Measurements from ENCODE around the gene NUP93. TPM values are rescaled to one million over a fixed set of nuclear protein-coding genes. Genes with fewer than 3 reads are reported as not detected.

NUP93 gene
- total and polyA plus RNA-seq, 9 of the 15 experiments (the other 6 are each of a cell fraction or from before 2014, with no cell fraction given): 92.0 to 162 (median 121) TPM

GRCh38 chr16:56729735-56730662 is at the start of gene NUP93 (continued):
- TF ChIP-seq ATF6 (CRISPR knock-in tag; IDR thresholded peaks at IDR 0.05): no peak
- no peak for TF ChIP-seq RNF219 (CRISPR knock-in tag; IDR thresholded peaks at IDR 0.05)
- TF ChIP-seq POLR2B (IDR thresholded peaks at IDR 0.05; ENCODE audit: low read depth, partially characterized antibody): peak; percentile 83
- no peak for TF ChIP-seq ZNF277 (CRISPR knock-in tag; IDR thresholded peaks at IDR 0.05; ENCODE audit: borderline replicate concordance)
- TF ChIP-seq HDAC2 (IDR thresholded peaks at IDR 0.05): peak; percentile 60; the same call in 1 of the 2 replicates
- TF ChIP-seq GATAD2A (IDR thresholded peaks at IDR 0.05): no peak
- no peak for TF ChIP-seq TRIM24 (IDR thresholded peaks at IDR 0.05)
- peak; percentile 87 for TF ChIP-seq RBFOX2 (IDR thresholded peaks at IDR 0.05; ENCODE audit: low read depth, low read length)
- TF ChIP-seq ZNF785 (CRISPR knock-in tag; IDR thresholded peaks at IDR 0.05): no peak
- no peak for TF ChIP-seq BDP1 (IDR thresholded peaks at IDR 0.05; ENCODE audit: insufficient read depth, insufficient read length)
- TF ChIP-seq ZNF764 (CRISPR knock-in tag; IDR thresholded peaks at IDR 0.05; ENCODE audit: low read depth): no peak
- no peak for TF ChIP-seq SMAD2 (IDR thresholded peaks at IDR 0.05; ENCODE audit: low read depth, low read length)
- TF ChIP-seq HDAC8 (tag; IDR thresholded peaks at IDR 0.05): 0 out of 2 replicates have a peak, but pooled peaks have one; percentile 56
- peak; percentile 72; the same call in 1 of the 2 replicates for TF ChIP-seq ZNF76 (CRISPR knock-in tag; IDR thresholded peaks at IDR 0.05; ENCODE audit: borderline replicate concordance)
- TF ChIP-seq BRF1 (IDR thresholded peaks at IDR 0.05; ENCODE audit: borderline replicate concordance, extremely low read depth, insufficient read length): no peak
- TF ChIP-seq POLR2A (conservative IDR thresholded peaks at IDR 0.05): peak; percentile 94
- TF ChIP-seq KDM2B (CRISPR knock-in tag; IDR thresholded peaks at IDR 0.05): no peak
- no peak for TF ChIP-seq ZNF561 (CRISPR knock-in tag; conservative IDR thresholded peaks at IDR 0.05)
- TF ChIP-seq ETV1 (tag; conservative IDR thresholded peaks at IDR 0.05; ENCODE audit: low read depth): no peak
- TF ChIP-seq DDX20 (tag; IDR thresholded peaks at IDR 0.05; ENCODE audit: low read depth): no peak
- peak; percentile 74 to 92 for TF ChIP-seq MNT (conservative IDR thresholded peaks at IDR 0.05)
- TF ChIP-seq ZNF384 (IDR thresholded peaks at IDR 0.05; ENCODE audit: low read depth, low read length): peak; percentile 62

Measured in K562 (cell line).